HG03108 (cell line): ENCODE results near the gene GH2.
"Not testable (repeated sequence)": the region's sequence is repeated elsewhere in the genome, so short reads cannot be mapped to it uniquely, and the experiment has no call there.

ENCODE experiments used
- ATAC-seq: cut with Tn5 transposase; IDR thresholded peaks from one replicate; pipeline ENCODE4 v1.9.1; 2021; ENCODE audit warnings: moderate library complexity; ENCODE audit not compliant: unreplicated experiment

Gene GH2

GRCh38 chr17:63881935-63882601 lies at the start of gene GH2:
GH2 (minus strand) TSS chr17:63881944; CDS start chr17:63881801, 143 bp downstream.
- no peak for ATAC-seq

- ATAC-seq = peak; percentile 53
Observed at GRCh38 chr17:63930951-63931575, 49.3 kb upstream of the GH2 start.

GRCh38 chr17:63929860-63930766 lies 48.4 kb upstream of the GH2 start:
- ATAC-seq = no peak

- ATAC-seq = no peak
Observed at GRCh38 chr17:63928966-63929695, 47.4 kb upstream of the GH2 start.

GRCh38 chr17:63928172-63928666 lies 46.5 kb upstream of the GH2 start:
- no peak for ATAC-seq

GRCh38 chr17:63927464-63928171 lies 45.9 kb upstream of the GH2 start:
- ATAC-seq = no peak

- no peak for ATAC-seq
Observed at GRCh38 chr17:63926164-63926563, 44.4 kb upstream of the GH2 start.

GRCh38 chr17:63925615-63926014 lies 43.9 kb upstream of the GH2 start:
- ATAC-seq = no peak

GRCh38 chr17:63922402-63922801 lies 40.7 kb upstream of the GH2 start:
- not testable (repeated sequence) for ATAC-seq

GRCh38 chr17:63920779-63921178 lies 39.0 kb upstream of the GH2 start:
- not testable (repeated sequence) for ATAC-seq

- ATAC-seq = not testable (repeated sequence)
Observed at GRCh38 chr17:63920050-63920449, 38.3 kb upstream of the GH2 start.

- peak; percentile 62 for ATAC-seq
Observed at GRCh38 chr17:63919311-63919723, 37.6 kb upstream of the GH2 start.

GRCh38 chr17:63918789-63919305 lies 37.1 kb upstream of the GH2 start, which contains the start of gene GH1:
GH1 (minus strand) TSS chr17:63918839; CDS start chr17:63918776, 63 bp downstream.
- ATAC-seq = not testable (repeated sequence)

- ATAC-seq = no peak
Observed at GRCh38 chr17:63918305-63918704, 36.6 kb upstream of the GH2 start.

- ATAC-seq = no peak
Observed at GRCh38 chr17:63917646-63918045, 35.9 kb upstream of the GH2 start.

GRCh38 chr17:63917206-63917605 lies 35.5 kb upstream of the GH2 start:
- ATAC-seq = not testable (repeated sequence)

- ATAC-seq = no peak
Observed at GRCh38 chr17:63916566-63917185, 34.9 kb upstream of the GH2 start.

- ATAC-seq = peak; percentile 48
Observed at GRCh38 chr17:63915753-63916152, 34.0 kb upstream of the GH2 start.

GRCh38 chr17:63914471-63914870 lies 32.7 kb upstream of the GH2 start:
- ATAC-seq = no peak
